OCI-LY1 (cell line): ENCODE results near the gene ANKRD40CL.
"Not testable (repeated sequence)": the region's sequence is repeated elsewhere in the genome, so short reads cannot be mapped to it uniquely, and the experiment has no call there.

Source experiments
- H2AFZ ChIP-seq: fragments of 200-600 bp; sonication (generic), shearing (Covaris generic); 2 replicates; pipeline ENCODE4 v1.6.0; 2014; ENCODE audit warnings: antibody characterized with exemption, mild to moderate bottlenecking, low read length
- H3F3A ChIP-seq: fragments of 200-600 bp; sonication (generic), shearing (Covaris generic); 2 replicates; pipeline ENCODE4 v1.6.0; 2014; ENCODE audit warnings: mild to moderate bottlenecking, antibody characterized with exemption, low read length, moderate library complexity; ENCODE audit not compliant: insufficient read depth
- H3K27ac ChIP-seq: fragments of 200-600 bp; sonication (generic); 2 replicates; pipeline ENCODE4 v1.5.1; 2014; ENCODE audit warnings: low read length, mixed run types, mild to moderate bottlenecking, low read depth; ENCODE audit not compliant: poor library complexity, severe bottlenecking
- H3K27me3 ChIP-seq: fragments of 200-600 bp; sonication (generic); 2 replicates; pipeline ENCODE4 v1.6.0; 2014; ENCODE audit warnings: antibody characterized with exemption, mild to moderate bottlenecking, low read length, moderate library complexity; ENCODE audit not compliant: insufficient read depth
- H3K36me3 ChIP-seq: fragments of 200-600 bp; sonication (generic); 2 replicates; pipeline ENCODE4 v1.6.1; 2014; ENCODE audit warnings: mild to moderate bottlenecking, antibody characterized with exemption, low read length, moderate library complexity, mixed read lengths; ENCODE audit not compliant: insufficient read depth
- H3K4me1 ChIP-seq: fragments of 200-600 bp; sonication (generic); 2 replicates; pipeline ENCODE4 v1.5.1; 2014; ENCODE audit warnings: mild to moderate bottlenecking, low read length, moderate library complexity; ENCODE audit not compliant: insufficient read depth, severe bottlenecking
- H3K4me2 ChIP-seq: fragments of 200-600 bp; sonication (generic), shearing (Covaris generic); 2 replicates; pipeline ENCODE4 v1.6.1; 2014; ENCODE audit warnings: low read length
- H3K4me3 ChIP-seq: fragments of 200-600 bp; sonication (generic); 2 replicates; pipeline ENCODE4 v1.5.1; 2014; ENCODE audit warnings: low read length, low read depth, mild to moderate bottlenecking, mixed read lengths; ENCODE audit not compliant: poor library complexity, severe bottlenecking
- H3K79me2 ChIP-seq: fragments of 200-600 bp; shearing (Covaris generic); 2 replicates; pipeline ENCODE4 v1.6.1; 2016; ENCODE audit warnings: mixed run types, low read length, mixed read lengths; ENCODE audit not compliant: insufficient read depth
- H3K9ac ChIP-seq: fragments of 200-600 bp; sonication (generic), shearing (Covaris generic); 2 replicates; pipeline ENCODE4 v1.6.1; 2014; ENCODE audit warnings: mild to moderate bottlenecking, low read length, mixed read lengths
- H3K9me2 ChIP-seq: fragments of 200-600 bp; sonication (generic), shearing (Covaris generic); 2 replicates; pipeline ENCODE4 v1.6.1; 2014; ENCODE audit warnings: low read depth, mild to moderate bottlenecking, low read length, mixed read lengths
- H3K9me3 ChIP-seq: fragments of 200-600 bp; shearing (Covaris generic); 2 replicates; pipeline ENCODE4 v1.6.1; 2014; ENCODE audit warnings: low read length, mixed read lengths
- H4K20me1 ChIP-seq: fragments of 200-600 bp; sonication (generic), shearing (Covaris generic); 2 replicates; pipeline ENCODE4 v1.6.0; 2016; ENCODE audit warnings: mild to moderate bottlenecking, low read length; ENCODE audit not compliant: insufficient read depth
- CTCF ChIP-seq: fragments of 200-600 bp; sonication (generic), shearing (Covaris generic); IDR thresholded peaks from 2 replicates; pipeline ENCODE4 v1.5.1; 2017; ENCODE audit warnings: mild to moderate bottlenecking, antibody characterized with exemption, low read length, moderate library complexity, mixed read lengths
- EZH2 ChIP-seq: fragments of 200-600 bp; sonication (generic), shearing (Covaris generic); IDR thresholded peaks from 2 replicates; pipeline ENCODE4 v1.8.0; 2017; ENCODE audit warnings: borderline replicate concordance, mixed run types, mild to moderate bottlenecking, antibody characterized with exemption, low read length, moderate library complexity, mixed read lengths

ANKRD40CL gene

GRCh38 chr17:50805486-50805885, 38.2 kb upstream of the ANKRD40CL start:
- Histone ChIP-seq H3K27me3 (0 out of 2 replicates have a peak, but pooled peaks cover under 1% of the 10 kb centered on the region), H4K20me1 (no peaks in the 10 kb centered on the region), H3K27ac (no peak overlapping the region), H2AFZ (no peak overlapping the region), H3K9me3 (no peaks in the 10 kb centered on the region), H3F3A (no peaks in the 10 kb centered on the region), H3K79me2 (no peaks in the 10 kb centered on the region), H3K36me3 (no peaks in the 10 kb centered on the region), H3K9ac (no peak overlapping the region), H3K4me1 (no peaks in the 10 kb centered on the region), H3K4me2 (no peak overlapping the region), H3K4me3 (no peak overlapping the region), H3K9me2 (no peaks in the 10 kb centered on the region)
- TF ChIP-seq CTCF (no peak), EZH2 (no peak)

GRCh38 chr17:50804749-50805475, 37.6 kb upstream of the ANKRD40CL start:
- H3K9me2 ChIP-seq, H3K9me3 ChIP-seq, H2AFZ ChIP-seq, H3F3A ChIP-seq, H3K79me2 ChIP-seq, H3K27ac ChIP-seq, H3K4me3 ChIP-seq, H3K4me1 ChIP-seq, H3K4me2 ChIP-seq, H3K9ac ChIP-seq, H3K36me3 ChIP-seq, H3K27me3 ChIP-seq, H4K20me1 ChIP-seq: not testable (repeated sequence)

GRCh38 chr17:50803676-50804075, 36.4 kb upstream of the ANKRD40CL start:
- Histone ChIP-seq H3F3A (no peaks in the 10 kb centered on the region), H3K27me3 (peaks cover 4% of the 10 kb centered on the region; the same call in 1 of the 2 replicates), H3K4me3 (no peak overlapping the region), H3K9ac (no peak overlapping the region), H3K27ac (no peak overlapping the region), H4K20me1 (no peaks in the 10 kb centered on the region), H3K9me3 (no peaks in the 10 kb centered on the region), H2AFZ (no peak overlapping the region), H3K4me1 (no peaks in the 10 kb centered on the region), H3K4me2 (no peak overlapping the region), H3K79me2 (no peaks in the 10 kb centered on the region), H3K9me2 (no peaks in the 10 kb centered on the region), H3K36me3 (no peaks in the 10 kb centered on the region)
- TF ChIP-seq CTCF = no peak
- TF ChIP-seq EZH2 = no peak
